ENCODE data around the gene SNX11.
A peak's percentile ranks its signal among the peaks of the same experiment; 100 is the strongest.
"Not testable (repeated sequence)": the region's sequence is repeated elsewhere in the genome, so short reads cannot be mapped to it uniquely, and the experiment has no call there.

The SNX11 gene, protein sequence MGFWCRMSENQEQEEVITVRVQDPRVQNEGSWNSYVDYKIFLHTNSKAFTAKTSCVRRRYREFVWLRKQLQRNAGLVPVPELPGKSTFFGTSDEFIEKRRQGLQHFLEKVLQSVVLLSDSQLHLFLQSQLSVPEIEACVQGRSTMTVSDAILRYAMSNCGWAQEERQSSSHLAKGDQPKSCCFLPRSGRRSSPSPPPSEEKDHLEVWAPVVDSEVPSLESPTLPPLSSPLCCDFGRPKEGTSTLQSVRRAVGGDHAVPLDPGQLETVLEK

DNA sequence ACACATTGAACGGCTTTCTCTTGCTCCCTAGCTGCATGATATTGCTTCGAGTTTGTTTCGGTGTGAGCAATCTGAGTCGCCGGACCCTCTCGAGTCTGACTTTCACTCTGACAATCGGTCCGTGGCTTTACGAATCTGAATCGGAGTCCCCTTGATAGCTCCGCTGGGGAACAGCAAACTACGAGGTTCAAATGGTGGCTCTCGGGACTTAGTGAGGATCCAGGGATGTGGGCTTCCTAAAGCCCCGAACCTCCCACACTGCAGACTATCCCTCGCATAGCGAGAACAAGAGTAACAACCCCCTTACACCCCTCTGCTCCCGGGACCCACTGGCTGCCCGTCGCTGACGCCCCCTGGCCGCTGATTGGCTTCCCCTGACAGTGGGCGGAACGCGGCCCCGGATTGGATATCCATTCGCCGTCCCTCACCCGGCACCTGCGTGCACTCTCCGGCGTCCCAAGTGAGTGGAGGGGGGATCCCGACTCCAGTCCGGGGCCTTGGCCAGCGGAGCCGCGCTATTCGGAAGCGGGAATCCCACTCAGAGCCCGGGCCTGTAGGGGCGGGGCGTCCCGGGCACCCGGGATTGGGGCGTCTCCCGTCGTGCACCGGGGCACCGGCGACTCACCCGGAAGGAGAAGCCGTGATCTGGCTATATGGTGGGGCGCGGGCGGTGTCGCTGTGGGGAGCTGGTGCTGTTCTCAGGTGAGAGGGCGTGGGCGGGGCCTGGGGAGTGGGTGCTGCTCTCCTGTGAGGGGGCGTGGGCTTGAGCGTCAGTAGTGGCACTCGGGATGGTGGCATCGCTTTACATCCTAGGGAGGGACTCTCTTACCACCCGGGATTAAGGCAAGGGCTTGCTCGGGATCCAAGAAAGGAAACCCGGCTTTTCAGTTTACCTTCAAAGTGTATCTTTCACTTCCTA lies at the start of gene SNX11:
Gene SNX11 (plus strand): TSS at position 630 of the 919 bp plus-strand sequence. CDS start 4,278 bp downstream, outside the sequence.
- DNase-seq, result peak; percentile 93

DNA sequence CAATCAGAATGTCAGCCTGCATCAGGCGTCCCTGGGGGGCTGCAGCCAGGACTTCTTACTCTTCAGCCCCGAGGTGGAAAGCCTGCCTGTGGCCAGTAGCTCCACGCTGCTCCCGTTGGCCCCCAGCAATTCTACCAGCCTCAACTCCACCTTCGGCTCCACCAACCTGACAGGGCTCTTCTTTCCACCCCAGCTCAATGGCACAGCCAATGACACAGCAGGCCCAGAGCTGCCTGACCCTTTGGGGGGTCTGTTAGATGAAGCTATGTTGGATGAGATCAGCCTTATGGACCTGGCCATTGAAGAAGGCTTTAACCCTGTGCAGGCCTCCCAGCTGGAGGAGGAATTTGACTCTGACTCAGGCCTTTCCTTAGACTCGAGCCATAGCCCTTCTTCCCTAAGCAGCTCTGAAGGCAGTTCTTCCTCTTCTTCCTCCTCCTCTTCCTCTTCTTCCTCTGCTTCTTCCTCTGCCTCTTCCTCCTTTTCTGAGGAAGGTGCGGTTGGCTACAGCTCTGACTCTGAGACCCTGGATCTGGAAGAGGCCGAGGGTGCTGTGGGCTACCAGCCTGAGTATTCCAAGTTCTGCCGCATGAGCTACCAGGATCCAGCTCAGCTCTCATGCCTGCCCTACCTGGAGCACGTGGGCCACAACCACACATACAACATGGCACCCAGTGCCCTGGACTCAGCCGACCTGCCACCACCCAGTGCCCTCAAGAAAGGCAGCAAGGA lies 49.0 kb upstream of the SNX11 start:
- DNase-seq, result no peak

DNA sequence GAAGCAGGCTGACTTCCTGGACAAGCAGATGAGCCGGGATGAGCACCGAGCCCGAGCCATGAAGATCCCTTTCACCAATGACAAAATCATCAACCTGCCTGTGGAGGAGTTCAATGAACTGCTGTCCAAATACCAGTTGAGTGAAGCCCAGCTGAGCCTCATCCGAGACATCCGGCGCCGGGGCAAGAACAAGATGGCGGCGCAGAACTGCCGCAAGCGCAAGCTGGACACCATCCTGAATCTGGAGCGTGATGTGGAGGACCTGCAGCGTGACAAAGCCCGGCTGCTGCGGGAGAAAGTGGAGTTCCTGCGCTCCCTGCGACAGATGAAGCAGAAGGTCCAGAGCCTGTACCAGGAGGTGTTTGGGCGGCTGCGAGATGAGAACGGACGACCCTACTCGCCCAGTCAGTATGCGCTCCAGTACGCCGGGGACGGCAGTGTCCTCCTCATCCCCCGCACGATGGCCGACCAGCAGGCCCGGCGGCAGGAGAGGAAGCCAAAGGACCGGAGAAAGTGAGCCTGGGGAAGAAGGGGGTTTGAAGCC lies 48.4 kb upstream of the SNX11 start:
- no peak for DNase-seq

DNA sequence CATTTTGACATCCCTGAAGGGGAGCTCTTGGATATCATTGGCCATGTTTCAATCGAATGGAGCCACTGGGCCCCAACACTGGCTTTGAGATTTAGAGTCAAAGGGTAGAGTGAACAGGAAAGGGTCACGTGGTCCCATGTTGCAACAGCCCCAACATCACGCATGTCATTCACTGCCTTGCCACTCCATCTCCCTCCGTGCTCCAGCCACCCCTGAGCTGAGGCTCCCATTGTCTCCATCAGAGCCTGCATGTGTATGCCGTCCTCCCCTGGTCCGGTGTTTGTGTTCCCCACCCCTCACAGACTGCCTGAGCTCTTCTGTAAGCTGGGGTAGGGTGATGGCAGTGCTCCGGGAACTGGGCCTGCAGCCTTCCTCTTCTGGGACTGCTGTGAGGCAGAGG lies 47.3 kb upstream of the SNX11 start:
- DNase-seq, result no peak

DNA sequence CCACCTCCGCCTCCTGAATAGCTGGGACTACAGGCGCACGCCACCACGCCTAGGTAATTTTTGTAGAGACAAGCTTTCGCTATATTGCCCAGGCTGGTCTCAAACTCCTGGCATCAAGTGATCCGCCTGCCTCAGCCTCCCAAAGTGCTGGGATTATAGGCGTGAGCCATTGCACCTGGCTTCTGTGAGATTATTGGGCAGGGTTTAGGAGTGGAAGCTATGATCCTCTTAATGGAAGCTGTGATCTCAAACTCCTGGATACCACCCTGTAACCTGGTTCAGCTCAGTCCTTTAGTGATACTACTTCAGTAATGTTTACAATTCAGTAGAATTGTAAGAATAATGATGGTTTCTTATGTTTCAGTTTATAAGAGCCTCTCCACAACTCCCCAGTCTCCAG lies 45.3 kb upstream of the SNX11 start:
- DNase-seq, result no peak

DNA sequence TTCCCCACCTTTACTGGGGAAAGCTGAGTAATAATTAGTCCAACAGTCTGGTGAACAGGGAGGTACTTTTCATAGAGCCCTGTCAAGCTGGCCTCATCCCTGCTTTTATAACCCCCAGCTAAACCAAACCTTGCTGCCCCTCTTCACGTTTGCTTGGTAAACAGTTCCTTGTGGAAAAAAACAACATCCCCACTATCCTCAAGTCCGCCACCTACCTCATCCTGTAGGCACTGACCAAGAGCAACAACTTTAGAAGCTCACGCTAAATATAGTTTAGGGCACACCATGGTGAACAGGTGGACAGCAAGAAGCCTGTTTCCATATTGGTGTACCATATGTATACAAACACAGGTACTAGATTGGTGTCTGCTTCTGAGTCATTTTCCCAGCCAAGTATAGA lies 42.9 kb upstream of the SNX11 start:
- no peak for DNase-seq

DNA sequence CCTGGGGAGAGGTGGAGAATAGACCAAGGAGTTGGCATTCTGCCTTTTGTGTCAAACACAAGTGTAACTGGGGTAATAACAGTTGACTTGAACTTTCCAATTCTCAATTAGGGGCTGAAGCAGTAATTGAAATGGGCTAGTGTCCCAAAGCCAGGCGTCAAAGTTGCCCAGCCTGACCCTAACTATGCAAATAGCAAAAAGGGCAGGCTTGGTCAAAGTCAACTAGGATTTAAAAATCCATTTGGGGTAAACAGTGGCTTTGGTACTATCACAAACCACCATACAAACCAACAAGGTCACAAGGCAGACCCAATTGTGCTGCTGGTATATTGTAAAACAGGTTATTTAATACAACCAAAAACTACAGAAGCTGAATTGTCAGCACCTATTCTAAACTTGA lies 41.4 kb upstream of the SNX11 start:
- no peak for DNase-seq

DNA sequence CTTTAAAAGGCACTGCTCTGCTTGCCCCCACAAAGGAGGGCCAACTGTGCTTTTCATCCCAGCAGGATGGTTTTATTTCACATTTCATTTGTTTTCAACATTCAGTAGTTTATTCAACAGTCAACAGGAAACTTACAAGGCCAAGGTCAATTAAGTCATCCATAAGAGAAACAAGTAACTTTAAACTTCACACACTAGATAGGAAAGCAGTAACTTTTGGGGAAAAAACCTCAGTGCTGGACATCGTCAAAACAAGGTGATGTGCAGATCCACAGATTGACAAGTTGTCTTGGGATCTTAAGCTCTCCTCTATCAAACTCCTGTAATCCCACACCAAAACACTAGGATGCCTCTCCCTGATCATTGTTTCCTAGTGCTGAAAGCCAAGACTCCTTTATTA lies 40.9 kb upstream of the SNX11 start:
- no peak for DNase-seq

DNA sequence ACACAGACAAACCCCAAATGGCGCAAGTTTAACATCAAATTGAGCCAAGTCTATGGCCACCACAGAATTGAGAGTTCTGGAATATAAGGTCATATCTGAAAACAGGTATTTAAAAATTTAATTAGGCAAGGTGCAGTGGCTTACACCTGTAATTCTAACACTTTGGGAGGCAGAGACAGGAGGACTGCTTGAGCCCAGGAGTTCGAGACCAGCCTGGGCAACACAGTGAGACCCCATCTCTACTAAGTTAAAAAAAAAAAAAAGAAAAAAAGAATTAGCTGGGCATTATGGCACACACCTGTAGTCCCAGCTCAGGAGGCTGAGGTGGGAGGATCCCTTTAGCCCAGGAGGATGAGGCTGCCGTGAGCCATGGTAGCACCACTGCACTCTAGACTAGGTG lies 40.3 kb upstream of the SNX11 start:
- DNase-seq, result no peak

DNA sequence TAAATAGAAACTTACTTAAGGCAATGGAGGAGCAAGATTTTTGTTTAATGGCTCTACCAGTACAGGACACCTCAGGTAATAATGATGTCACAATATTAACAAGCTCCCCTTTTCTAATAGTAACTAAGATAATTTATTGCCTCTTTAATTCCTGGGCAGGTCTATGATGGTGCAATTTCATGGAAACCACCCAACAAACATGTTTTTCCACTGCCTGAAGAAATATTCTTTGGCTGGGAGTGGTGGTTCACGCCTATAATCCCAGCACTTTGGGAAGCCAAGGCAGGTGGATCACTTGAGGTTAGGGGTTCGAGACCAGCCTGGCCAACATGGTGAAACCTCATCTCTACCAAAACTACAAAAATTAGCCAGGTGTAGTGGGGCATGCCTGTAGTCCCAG lies 39.8 kb upstream of the SNX11 start:
- not testable (repeated sequence) for DNase-seq

DNA sequence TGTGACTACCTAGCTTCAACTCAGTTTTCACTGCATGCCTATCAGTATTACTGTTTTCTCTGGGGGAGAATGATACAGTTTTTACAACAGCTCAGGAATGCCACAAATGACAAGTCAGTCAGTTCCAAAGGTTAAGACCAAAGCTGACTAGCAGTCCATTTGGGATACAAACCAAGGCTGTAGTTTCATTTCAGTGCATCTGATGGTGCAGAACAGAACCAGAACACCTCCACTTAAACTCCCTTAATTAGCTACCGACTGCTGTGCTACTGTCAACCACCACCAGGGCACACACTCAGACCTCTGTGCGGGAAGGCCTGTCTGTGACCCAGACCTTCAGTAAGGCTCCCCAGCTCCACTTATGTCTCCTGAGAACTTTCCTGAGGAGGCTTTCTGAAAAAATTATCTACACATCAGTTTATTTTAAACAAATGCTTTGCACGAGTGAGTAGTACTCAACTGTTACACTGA lies 39.0 kb upstream of the SNX11 start:
- DNase-seq, result no peak

DNA sequence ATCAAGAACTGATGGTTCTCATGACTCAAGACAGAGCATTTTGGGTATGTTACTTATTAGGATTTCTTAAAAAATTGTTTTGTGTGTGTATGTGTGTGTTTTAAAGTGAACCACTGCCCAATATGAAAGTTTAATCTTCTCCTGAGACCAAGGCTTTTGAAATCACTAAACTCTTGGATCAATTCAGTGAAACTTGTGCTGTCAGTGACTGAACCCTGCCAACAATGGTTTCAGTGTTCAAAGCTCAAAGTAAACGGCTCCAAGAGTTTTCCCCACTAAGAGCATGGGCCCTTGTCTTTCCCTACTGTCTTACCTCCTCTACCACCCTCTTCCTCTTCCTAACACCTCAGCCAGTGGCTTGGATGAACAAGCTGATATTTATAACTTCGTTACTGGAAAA lies 37.4 kb upstream of the SNX11 start:
- DNase-seq, result no peak

DNA sequence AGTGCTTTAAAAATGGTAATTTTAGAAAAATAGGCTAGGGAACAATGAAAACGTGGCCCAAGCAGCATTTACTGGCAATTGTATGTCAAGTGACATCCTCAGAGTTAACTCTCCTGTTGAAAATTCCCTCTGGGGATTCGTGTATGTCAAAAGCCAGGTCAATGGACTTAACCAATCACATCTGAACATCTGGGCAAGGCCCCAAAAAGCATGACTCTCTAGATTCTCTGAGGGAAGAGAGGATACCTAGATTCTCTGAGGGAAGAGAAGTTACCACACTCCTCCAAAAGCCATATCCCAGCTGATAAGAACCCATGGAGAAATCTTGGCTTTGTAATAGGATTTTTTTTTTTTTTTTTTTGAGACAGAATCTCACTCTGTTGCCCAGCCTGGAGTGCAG lies 35.9 kb upstream of the SNX11 start:
- no peak for DNase-seq

DNA sequence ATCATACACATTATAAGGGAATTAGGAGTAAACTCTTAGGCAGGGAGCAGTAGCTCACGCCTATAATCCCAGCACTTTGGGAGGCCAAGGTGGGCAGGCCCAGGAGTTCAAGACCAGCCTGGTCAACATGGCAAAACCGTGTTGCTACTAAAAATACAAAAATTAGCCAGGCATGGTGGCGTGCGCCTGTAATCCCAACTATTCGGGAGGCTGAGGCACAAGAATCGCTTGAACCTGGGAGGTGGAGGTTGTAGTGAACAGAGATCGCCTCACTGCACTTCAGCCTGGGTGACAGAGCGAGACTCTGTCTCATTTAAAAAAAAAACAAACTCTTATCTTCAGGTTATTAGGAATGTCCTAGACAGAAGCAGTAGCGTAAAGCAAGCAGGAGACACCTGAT lies 34.8 kb upstream of the SNX11 start:
- not testable (repeated sequence) for DNase-seq

DNA sequence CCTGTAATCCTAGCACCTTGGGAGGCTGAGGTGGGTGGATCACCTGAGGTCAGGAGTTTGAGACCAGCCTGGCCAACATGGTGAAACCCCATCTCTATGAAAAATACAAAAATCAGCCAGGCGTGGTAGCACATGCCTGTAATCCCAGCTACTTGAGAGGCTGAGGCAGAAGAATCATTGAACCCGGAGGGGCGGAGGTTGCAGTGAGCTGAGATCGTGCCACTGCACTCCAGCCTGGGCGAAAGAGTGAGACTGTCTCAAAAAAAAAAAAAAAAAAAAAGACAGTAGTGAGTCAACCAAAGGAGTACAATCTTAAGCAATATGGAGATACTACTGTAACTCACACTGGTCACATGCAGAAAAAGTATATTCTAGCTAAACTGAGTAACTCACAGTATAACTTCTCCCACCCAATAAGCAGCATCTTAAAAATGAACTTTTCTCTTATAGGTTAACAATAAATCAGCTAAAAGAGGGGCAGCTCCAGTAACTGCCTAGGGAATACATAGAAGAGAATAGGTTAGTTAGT lies 33.9 kb upstream of the SNX11 start:
- DNase-seq, result not testable (repeated sequence)

DNA sequence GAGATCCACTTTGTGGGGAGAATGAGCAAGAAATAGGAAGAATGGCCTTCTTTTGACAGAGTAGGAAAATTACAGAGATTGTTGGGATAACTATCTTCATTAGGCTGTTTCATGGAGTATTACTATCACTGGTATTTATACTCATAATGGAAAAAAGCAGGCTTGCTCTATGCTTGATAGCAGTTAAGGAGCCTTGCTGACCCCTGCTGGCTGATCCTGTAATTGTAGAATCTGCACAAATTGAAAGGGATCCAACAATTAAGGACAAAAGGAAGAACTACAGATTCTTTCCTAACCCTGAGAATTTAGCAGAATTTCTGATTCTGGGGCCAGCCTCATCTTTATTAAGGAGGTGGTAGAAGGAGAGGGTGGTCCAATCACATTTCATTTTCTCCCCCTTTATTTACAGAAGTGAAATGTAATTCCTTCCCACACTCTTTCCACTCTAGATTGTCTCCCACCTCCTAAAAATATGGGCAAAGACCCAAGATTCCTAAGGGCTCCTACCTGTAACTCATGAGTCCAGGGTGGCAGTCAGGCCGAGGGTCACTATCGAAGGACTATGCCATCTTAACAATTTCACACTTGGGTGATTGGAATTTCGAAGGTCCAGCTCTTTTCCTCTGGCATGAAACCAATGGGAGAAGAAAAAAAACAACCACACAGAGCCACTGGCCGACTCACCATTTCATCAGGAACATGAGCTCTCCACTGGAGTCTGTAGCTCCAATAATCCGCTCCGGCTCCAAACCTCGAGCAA lies 33.1 kb upstream of the SNX11 start:
- DNase-seq, result peak; percentile 25

DNA sequence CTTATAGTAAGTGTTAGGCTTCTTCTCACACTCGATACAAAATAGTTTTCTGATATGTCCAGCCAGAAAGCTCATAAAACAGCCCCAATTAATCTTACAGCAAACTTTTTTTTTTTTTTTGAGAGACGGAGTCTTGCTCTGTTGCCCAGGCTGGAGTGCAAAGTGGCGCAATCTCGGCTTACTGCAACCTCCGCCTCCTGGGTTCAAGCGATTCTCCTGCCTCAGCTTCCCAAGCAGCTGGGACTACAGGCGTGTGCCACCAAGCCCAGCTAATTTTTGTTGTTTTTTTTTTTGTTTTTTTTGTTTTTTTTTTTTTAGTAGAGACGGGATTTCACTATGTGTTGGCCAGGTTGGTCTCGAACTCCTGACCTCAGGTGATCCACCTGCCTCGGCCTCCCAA lies 30.4 kb upstream of the SNX11 start:
- DNase-seq, result not testable (repeated sequence)

DNA sequence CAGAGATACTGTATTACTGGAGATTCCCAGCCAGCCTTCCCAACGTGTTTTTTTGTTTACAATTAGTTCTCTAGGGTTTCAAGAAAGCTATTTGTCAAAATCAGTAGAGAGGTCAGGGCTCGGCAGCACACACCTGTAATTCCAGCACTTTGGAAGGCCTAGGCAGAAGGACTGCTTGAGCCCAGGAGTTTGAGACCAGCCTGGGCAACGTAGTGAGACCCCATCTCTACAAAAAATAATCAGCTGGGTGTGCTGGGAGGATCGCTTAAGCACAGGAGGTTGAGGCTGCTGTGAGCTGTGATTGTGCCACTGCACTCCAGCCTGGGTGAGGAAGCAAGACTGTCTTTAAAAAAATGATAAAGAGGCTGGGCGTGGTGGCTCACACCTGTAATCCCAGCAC lies 25.7 kb upstream of the SNX11 start:
- no peak for DNase-seq

DNA sequence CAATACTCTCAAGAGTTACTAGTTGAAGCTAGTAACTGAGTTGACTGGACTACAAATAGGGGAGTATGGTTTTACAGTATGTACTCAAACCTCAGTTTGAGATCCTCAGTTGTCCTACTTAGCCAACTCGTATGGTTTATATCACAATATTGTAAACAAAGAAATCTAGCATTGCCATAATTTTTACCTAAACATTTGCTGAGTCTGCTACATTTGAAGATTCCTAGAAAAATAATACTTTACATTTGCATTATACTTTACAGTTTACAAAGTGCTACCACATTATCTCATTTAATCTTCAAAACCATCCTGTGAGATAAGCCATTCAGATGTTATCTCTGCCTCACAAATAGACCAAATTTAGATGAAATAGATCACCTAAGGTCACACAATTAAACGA lies 22.6 kb upstream of the SNX11 start:
- no peak for DNase-seq

DNA sequence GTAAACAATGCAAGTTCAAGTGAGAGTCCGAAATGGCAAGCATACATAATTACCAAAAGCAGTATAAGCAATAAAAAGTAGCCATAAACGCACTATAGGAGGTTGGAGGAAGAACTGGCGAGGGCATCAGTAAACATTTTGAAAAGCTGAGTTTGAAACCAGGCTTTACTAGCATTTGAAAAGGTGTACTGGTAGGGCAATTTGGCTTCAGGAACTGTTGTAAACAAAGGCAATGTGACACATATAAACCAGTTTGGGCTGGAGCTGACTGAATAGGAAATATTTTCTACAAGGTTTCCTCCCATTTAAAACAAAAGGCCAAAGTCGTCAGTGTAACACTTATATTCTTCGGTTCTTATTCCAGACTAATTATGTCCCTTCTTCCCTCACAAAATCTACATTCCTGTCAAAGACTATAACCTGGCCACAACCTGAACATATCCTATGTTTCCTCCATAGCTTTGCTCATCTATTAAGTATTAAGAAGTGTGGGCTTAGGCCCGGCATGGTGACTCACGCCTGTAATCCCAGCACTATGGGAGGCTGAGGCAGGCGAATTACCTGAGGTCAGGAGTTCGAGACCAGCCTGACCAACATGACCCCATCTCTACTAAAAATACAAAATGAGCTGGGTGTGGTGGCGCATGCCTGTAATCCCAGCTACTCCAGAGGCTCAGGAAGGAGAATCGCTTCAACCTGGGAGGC lies 14.1 kb upstream of the SNX11 start:
- no peak for DNase-seq

DNA sequence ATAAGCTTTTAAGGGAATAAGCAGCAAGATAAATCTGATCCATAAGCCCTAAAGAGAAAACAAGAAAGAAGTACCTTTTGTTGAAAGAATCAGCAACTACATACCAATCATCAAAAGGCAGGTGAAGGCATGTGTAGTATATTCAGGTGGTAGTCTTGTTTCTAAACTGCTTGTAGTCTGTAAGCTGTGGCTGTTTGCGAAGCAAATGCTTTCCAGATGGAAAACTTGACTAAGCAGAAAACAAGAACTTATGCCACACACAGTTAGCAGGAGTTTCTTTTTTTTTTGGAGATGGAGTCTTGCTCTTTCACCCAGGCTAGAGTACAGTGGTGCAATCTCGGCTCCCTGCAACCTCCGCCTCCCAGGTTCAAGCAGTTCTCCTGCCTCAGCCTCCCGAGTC lies 12.0 kb upstream of the SNX11 start:
- DNase-seq, result no peak

DNA sequence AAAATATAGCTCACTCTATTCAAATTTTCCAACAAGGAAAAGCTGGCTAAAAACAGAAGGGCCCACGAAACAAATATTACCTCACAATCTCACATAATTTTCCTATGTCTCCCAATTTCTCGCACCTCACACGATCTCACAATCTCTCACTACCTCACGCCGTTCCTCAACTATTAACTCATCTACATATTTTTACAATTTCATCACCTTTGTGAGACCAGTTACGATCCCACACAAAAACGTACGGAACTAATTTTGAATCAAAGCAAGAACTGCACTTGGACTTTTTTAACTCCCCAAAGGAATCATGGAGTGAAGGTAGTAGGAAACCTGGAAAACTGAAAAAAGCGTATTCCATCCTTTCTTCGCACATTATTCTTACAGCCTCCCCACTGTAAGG lies 7.4 kb upstream of the SNX11 start:
- no peak for DNase-seq

Measured in SHP77 treated with DMSO at 0.1 percent for 48 hours (cell line).